ENCODE measurements around the gene NME3.
"Not testable (repeated sequence)": the region's sequence is repeated elsewhere in the genome, so short reads cannot be mapped to it uniquely, and the experiment has no call there.

NME3 gene

DNA sequence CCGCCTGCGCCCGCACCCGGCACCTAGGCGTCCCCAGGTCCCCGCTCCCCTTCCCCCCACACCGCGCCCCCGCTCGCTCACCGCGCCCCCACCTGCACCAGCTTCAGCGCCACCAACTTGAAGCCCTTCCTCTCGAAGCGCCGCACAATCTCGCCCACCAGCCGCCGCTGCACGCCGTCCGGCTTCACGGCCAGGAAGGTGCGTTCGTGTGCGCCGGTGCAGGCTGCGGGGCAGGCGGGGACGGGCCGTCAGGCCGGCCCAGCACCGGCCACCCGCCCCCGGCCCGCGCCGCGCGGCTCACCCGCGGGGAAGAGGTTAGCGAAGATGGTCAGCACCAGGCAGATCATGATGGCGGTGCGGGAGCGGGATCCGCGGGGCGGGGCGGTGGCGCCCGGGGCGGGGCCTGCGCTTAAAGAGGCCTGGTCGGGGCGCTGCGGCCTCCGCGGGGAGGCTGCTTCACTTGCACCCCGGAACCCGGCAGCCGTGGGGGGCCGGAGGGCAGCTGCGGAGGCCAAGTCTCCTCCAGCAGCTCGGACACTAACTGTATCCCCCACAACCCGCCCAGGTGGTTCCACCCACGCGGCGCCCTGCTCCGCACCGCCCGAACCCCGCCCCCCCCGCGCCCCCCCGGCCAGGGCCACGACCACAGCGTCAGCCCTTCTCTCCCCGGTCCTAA, at the start of gene NME3:
Gene NME3 (minus strand): TSS at position 356 of the 676 bp plus-strand sequence. CDS start 9 bp downstream, at position 347.
- DNase-seq, result peak; percentile 80

GRCh38 chr16:1820946-1821290, 49.6 kb upstream of the NME3 start:
- no peak for DNase-seq

DNA sequence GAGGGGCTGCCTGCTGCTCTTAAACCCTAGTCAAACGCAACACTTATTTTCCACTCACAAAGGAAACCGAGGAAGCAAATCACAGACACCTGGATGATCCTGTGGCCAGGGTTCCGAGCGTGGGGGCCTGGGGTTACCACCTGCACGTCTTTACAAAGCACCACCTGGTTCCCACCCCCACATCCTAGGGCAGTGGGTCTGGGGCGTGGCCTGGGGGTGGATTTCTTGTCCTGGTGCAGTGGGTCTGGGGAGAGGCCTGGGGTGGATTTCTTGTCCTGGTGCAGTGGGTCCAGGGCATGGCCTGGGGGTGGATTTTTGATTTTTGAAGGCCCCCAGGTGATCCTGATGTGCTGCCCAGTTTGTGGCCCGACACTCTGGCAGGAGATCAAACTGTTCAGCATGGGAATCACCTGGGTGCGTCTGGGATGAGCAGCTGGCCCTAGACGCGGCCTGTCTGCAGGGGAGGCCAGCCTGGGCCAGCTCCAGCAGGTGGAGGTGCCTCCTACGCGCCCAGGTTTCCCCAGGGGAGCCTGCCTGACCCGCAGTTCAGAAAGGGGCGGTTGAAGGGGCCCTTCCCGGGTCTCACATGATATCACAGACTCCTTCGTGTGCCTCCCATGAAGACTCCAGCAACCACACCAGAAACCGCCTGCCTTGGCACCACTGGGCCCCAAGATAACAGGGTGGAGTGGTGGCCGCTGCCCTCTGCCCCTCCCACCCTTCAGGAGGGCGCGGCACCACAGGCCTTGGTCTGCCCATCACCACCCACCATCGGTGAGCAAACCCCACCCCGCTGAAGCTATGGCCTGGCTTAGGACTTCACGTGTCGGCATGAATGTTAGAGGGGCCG, 49.0 kb upstream of the NME3 start:
- no peak for DNase-seq

DNA sequence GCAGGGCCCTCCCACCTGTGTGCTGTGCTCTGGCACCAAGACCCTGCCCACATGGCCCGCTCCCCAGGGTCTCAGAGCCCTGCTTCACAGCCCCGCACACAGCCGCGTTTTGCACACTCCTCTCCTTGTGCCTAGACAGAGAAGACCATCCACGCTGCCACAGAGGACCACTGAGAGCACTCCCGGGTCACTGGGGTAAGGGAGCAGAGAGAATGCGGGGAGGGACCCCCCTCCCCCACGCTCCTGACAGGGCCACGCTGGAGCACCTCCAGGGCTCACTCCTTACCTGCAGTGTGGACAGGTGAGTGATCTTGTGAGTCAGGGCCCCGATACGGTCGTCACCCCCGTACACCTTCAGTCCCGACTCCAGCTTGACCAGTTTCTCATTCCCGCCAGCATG, 48.3 kb upstream of the NME3 start:
- DNase-seq, result no peak

GRCh38 chr16:1818873-1819525, 47.7 kb upstream of the NME3 start:
- no peak for DNase-seq

DNA sequence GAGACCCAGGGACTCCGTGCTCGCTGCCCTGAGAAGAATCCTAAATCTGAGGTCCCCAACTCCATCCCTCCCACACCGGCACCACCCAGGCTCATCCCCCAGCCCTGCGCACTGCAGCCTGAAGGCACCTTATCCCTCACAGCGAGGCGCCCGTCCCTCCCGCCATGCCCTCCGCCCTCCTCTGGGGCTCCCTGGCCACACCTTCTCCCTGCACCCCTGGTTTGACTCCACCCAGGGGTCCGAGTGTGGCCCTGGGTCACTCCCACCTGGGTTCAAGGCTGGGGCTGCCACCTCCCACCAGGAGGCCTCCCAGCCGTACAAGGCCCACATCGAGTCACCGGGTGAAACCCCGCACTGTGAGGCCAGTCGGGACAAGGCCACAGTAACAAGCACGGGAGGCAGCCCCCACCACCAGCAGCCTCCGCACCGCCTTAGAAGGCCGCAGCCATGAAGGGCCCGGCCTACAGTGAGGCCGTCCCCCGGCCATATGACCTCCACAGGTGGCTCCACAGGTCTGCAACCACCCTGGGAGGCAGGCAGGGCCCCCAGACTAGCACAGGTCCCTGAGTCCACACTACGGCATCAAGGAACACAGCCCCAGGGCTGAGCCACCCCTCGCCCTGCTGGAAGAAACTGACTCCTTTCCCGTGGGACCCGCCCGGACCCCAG, 47.0 kb upstream of the NME3 start:
- DNase-seq, result no peak

- DNase-seq, result no peak
Observed at GRCh38 chr16:1817716-1818115, 46.4 kb upstream of the NME3 start.

DNA sequence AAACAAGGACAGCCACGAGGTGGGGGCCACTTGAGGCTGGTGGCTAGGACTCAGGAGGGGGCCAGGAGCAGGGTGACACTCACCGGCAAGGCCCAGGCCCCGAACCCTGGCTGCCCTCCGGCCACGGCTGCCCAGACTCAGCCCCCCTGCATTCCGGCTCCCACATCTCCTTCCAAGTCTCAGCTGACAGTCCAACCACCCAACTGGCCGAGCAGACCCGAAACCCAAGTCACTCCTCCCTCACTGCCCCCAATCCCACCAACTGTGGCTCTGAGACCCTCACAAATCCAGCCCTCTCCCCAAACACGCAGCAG, 45.9 kb upstream of the NME3 start:
- DNase-seq, result no peak

- no peak for DNase-seq
Observed at GRCh38 chr16:1816396-1817275, 45.3 kb upstream of the NME3 start.

GRCh38 chr16:1815461-1815860, 44.1 kb upstream of the NME3 start:
- no peak for DNase-seq

GRCh38 chr16:1812732-1813163, 41.4 kb upstream of the NME3 start:
- peak; percentile 48 for DNase-seq

DNA sequence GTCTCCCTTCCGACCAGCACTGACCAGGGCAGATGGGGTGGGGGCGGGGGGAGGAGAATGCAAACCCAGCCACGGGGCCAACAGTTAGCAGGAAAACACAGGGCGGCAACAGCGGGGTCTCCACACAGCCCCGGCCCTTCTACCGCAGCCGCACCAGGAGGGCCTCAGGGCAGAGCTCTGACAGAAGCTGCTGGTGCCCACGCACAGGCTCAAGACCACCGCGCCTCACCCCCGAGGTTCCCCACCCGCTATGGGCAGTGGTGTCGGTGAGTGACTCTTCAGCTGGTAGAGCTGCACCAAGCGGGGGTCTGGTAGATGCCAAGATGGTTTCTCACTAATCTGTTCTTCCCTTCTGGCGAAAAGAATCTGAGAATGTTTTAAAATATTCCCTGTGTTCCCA, 39.2 kb upstream of the NME3 start:
- DNase-seq, result no peak

GRCh38 chr16:1810106-1810505, 38.8 kb upstream of the NME3 start:
- no peak for DNase-seq

- no peak for DNase-seq
Observed at GRCh38 chr16:1809281-1809801, 38.0 kb upstream of the NME3 start.

- no peak for DNase-seq
Observed at GRCh38 chr16:1808691-1809090, 37.3 kb upstream of the NME3 start.

DNA sequence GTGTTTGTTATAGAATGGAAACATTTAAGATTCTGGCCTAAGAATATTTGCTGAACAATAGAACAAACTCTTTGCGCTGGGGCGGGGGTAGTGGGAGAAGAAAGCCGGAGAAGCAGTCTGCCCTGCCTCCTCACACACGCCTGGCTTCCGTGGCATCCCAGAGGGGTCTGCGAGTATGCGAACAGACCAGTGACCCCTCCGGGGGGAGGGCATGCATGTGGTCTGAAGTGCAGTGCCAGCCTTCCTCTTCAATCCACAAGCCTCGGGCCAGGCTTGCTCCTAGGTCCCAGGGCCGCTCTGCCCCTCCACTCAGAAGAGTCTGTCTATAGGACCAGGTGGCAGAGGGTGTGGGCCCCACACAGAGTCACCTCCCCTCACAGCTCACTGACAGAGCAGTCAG, 36.3 kb upstream of the NME3 start:
- DNase-seq, result no peak

GRCh38 chr16:1800701-1801100, 29.4 kb upstream of the NME3 start:
- DNase-seq, result no peak

DNA sequence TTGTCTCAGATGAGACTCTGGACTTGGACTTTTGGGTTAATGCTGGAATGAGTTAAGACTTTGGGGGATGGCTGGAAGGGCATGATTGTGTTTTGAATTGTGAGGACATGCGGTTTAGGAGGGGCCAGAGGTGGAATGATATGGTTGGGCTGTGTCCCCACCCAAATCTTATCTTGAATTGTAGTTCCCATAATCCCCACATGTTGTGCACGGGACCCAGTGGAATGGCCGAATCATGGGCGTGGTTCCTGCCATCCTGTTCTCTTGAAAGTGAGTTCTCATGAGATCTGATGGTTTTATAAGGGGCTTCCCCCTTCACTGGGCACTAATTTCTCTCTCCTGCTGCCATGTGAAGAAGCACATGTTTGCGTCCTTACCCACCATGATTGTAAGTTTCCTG, 27.9 kb upstream of the NME3 start:
- DNase-seq, result not testable (repeated sequence)

DNA sequence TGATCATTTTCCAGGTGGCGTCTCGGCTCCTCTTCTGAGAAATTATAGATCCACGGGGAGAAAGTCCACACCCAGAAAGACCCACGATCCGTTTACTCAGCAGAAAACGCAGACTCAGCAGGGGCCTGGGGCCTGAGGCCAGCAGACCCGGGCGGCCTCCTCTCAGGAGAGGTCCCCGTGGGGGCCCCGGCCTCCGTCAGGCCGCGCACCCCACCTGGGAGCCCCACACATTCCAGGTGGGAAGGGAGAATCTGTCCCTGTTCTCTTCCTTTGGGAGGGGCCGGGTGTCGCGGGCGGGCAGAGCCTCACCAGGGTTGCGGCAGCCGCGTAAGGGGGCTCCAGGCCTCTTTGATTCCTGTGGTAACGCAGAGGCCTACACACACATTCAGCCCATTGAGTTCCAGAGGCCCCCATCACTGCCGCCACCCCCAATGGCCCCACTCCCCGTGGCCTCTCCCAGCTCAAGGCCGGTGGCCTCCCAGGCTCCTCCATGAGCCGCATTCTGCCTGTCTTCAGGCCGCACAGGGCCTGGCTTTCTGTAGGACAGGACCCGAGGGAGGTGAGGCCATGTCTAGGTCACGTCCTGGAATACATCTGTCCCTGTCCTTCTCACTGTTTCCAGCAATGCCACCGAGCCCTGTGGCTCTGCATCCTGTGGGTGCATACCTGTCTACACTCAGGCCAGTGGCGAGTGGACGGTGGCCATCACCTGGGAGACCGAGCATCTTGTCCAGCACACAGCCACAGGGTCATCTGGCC, 23.7 kb upstream of the NME3 start:
- DNase-seq, result no peak

DNA sequence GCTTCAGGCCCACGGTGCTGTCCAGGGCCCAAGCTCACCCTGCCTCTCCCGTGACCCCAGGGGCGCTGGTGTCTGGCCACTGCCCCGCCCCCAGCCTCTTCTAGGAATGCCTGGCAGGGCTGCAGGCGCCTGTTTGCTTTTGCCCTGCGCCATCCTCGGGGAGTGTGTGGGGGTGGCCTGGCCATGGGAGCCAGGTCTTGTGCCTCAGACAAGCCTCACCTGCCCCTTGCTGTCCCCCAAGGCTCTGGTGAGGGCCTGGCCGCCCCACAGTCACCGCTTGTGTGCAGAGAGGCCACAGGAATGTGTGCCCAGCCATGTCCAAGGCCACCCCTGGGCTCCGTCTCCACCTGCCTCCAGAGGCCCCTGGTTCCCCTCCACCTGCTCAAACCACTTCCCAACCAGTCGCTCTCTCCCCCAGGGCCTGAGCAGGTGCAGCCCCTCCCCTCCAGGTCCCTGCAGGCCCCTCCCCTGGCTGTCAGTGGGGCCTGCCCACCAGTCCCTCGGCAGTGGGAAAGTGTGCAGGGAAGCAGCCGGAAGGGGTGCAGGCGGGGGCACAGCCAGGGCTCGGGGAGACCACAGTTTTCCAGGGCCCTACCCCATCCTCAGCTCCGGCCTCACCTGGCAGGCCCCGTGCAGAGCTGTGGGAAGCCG, 23.0 kb upstream of the NME3 start:
- no peak for DNase-seq
